HG02840 (cell line): ENCODE results near the gene DENND4B.
A peak's percentile ranks its signal among the peaks of the same experiment; 100 is the strongest.
"Not testable (repeated sequence)": the region's sequence is repeated elsewhere in the genome, so short reads cannot be mapped to it uniquely, and the experiment has no call there.

Experiments
- ATAC-seq: cut with Tn5 transposase; IDR thresholded peaks from one replicate; pipeline ENCODE4 v1.9.1; 2021; ENCODE audit warnings: mild to moderate bottlenecking, moderate library complexity, moderate number of reproducible peaks; ENCODE audit not compliant: unreplicated experiment, low FRiP score

Gene DENND4B

GRCh38 chr1:153929981-153930948 lies 16.3 kb downstream of the DENND4B start:
- no peak for ATAC-seq

GRCh38 chr1:153929426-153929825 lies 17.1 kb downstream of the DENND4B start:
- ATAC-seq = no peak

GRCh38 chr1:153928791-153929341 lies 17.7 kb downstream of the DENND4B start:
- no peak for ATAC-seq

GRCh38 chr1:153928245-153928644 lies 18.3 kb downstream of the DENND4B start:
- ATAC-seq = no peak

- ATAC-seq = no peak
Observed at GRCh38 chr1:153926405-153926804, 20.1 kb downstream of the DENND4B start.

- ATAC-seq = peak; percentile 93
Observed at GRCh38 chr1:153922972-153923925, 23.3 kb downstream of the DENND4B start, which contains the start of gene GATAD2B. Gene GATAD2B, minus strand, starts transcription at chr1:153922972. Its CDS starts 94,625 bp downstream, at chr1:153828347.

- ATAC-seq = peak; percentile 36
Observed at GRCh38 chr1:153922076-153922971, 24.2 kb downstream of the DENND4B start.

- ATAC-seq = no peak
Observed at GRCh38 chr1:153921803-153922075, 24.8 kb downstream of the DENND4B start.

GRCh38 chr1:153921080-153921802 lies 25.3 kb downstream of the DENND4B start:
- no peak for ATAC-seq

- ATAC-seq = no peak
Observed at GRCh38 chr1:153919876-153920852, 26.4 kb downstream of the DENND4B start.

GRCh38 chr1:153916297-153916696 lies 30.2 kb downstream of the DENND4B start:
- ATAC-seq = no peak

GRCh38 chr1:153912349-153912748 lies 34.2 kb downstream of the DENND4B start:
- no peak for ATAC-seq

- ATAC-seq = not testable (repeated sequence)
Observed at GRCh38 chr1:153910560-153910959, 36.0 kb downstream of the DENND4B start.

- no peak for ATAC-seq
Observed at GRCh38 chr1:153908071-153908470, 38.4 kb downstream of the DENND4B start.

GRCh38 chr1:153907134-153907533 lies 39.4 kb downstream of the DENND4B start:
- ATAC-seq = no peak

GRCh38 chr1:153906396-153906795 lies 40.1 kb downstream of the DENND4B start:
- ATAC-seq = no peak

GRCh38 chr1:153905908-153906307 lies 40.6 kb downstream of the DENND4B start:
- not testable (repeated sequence) for ATAC-seq
